C4-2B (cell line): ENCODE measurements around the gene KCND1.

ENCODE experiments used
- ZFX ChIP-seq: fragments of 450-650 bp; IDR thresholded peaks from 2 replicates; pipeline ENCODE4 v1.6.1; 2017
- TF ChIP-seq, protein P1 (sequence below): fragments of 450-650 bp; conservative IDR thresholded peaks from 2 replicates; pipeline ENCODE4 v1.5.1; 2017; ENCODE audit warnings: mild to moderate bottlenecking

GRCh38 chrX:48914593-48915493 is 56.8 kb downstream of the KCND1 start:
- TF ChIP-seq, protein P1, sequence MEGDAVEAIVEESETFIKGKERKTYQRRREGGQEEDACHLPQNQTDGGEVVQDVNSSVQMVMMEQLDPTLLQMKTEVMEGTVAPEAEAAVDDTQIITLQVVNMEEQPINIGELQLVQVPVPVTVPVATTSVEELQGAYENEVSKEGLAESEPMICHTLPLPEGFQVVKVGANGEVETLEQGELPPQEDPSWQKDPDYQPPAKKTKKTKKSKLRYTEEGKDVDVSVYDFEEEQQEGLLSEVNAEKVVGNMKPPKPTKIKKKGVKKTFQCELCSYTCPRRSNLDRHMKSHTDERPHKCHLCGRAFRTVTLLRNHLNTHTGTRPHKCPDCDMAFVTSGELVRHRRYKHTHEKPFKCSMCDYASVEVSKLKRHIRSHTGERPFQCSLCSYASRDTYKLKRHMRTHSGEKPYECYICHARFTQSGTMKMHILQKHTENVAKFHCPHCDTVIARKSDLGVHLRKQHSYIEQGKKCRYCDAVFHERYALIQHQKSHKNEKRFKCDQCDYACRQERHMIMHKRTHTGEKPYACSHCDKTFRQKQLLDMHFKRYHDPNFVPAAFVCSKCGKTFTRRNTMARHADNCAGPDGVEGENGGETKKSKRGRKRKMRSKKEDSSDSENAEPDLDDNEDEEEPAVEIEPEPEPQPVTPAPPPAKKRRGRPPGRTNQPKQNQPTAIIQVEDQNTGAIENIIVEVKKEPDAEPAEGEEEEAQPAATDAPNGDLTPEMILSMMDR: no peak
- no peak for TF ChIP-seq ZFX
